ENCODE measurements around the gene GNPDA1.
"Not testable (repeated sequence)": the region's sequence is repeated elsewhere in the genome, so short reads cannot be mapped to it uniquely, and the experiment has no call there.

The GNPDA1 gene

GRCh38 chr5:142012792-142013388, at the start of gene GNPDA1:
Gene GNPDA1, minus strand, starts transcription at chr5:142013027. Its CDS starts 992 bp downstream, at chr5:142012035.
- peak; percentile 20 for DNase-seq

- no peak for DNase-seq
Observed at GRCh38 chr5:142059304-142059940, 46.6 kb upstream of the GNPDA1 start.

DNA sequence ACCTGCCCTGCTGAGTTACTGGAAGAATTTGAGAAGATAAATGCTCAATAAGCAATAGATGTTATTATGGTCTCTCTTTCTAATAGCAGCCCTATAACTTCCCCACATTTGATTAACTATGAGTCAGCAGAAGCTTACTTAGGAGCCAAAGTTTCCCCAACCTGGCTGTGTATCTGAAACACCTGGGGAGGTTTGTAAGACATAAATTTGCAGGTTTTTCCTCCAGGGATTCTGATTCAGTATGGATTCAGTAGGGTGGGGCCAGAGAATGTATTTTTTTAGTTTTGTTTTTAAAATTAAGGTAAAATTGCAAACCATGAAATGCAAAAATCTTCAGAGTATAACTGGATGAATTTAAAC, 44.9 kb upstream of the GNPDA1 start:
- no peak for DNase-seq

DNA sequence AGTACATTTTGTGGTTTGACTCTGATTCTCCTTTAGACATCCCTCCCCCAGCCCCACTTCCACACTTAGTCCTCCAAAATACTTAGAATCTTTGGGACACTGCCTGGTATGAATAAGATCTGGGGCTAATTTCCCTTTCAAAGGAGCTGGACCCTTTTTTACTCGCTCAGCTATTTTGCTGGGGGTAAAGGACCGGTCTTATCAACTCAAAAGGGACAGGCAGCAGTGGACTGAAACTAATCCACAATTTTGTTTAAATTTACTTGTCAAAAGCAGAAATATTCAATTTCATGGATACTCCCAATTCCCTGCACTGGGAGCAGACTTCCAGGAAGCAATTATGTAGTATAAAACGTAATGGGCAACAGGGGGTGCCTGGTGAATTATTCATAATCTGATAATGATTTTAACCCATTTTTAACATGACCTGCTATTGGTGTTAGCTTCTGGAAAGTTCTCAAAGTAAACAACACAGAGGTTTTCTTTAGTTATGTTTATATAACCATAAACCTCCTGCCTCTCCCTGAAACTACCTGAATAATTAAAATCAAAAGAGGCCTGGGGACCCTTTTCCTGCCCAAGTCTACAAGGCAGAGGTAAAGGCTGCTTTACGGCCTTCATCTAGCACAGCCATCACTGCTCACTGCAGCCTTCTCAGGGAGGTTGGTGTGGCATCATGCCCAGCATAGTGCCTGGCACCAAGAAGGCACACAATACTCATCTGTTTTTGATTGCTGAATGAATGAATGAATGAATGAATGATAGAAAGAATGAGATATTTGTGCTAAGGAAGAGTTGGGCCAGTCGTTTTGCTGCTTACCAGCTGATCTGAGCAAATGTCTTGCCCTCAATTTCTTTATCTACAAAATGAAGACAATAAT, 44.2 kb upstream of the GNPDA1 start:
- no peak for DNase-seq

DNA sequence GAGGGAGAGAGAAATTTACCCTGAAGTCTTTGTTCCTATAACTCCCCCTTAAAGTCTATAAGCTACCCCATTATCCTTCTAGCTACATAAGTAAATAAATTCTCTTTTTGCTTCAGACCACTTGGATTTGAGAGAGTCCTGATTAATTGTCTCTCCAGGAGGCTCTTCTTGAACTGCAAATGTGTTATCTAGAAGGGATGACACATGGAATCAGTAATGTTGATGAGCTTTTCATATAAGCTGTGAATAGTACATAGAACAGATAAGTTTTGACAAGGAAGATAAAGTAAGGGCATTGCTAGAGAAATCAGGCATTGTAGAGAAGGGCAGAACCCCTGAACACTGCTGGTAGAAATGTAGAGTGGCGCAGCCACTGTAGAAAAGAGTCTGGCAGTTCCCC, 42.5 kb upstream of the GNPDA1 start:
- DNase-seq = no peak

- no peak for DNase-seq
Observed at GRCh38 chr5:142053426-142054151, 40.8 kb upstream of the GNPDA1 start.

DNA sequence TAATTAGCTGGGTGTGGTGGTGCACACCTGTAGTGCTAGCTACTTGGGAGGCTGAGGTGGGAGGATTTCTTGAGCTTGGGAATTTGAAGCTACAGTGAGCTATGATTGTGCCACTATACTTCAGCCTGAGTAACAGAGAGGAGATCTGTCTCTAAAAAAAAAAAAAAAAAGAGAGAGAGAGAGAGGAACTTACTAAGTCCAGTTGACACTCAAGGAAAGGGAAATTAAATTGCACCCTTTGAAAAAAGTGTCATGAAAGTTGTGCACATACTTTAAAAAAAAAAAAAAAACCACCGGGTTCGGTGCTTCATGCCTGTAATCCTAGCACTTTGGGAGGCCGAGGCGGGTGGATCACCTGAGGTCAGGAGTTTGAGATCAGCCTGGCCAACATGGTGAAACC, 39.2 kb upstream of the GNPDA1 start:
- DNase-seq = not testable (repeated sequence)

GRCh38 chr5:142048272-142048671, 35.4 kb upstream of the GNPDA1 start:
- no peak for DNase-seq

- DNase-seq = no peak
Observed at GRCh38 chr5:142046191-142046590, 33.4 kb upstream of the GNPDA1 start.

GRCh38 chr5:142040881-142041280, 28.1 kb upstream of the GNPDA1 start:
- not testable (repeated sequence) for DNase-seq

DNA sequence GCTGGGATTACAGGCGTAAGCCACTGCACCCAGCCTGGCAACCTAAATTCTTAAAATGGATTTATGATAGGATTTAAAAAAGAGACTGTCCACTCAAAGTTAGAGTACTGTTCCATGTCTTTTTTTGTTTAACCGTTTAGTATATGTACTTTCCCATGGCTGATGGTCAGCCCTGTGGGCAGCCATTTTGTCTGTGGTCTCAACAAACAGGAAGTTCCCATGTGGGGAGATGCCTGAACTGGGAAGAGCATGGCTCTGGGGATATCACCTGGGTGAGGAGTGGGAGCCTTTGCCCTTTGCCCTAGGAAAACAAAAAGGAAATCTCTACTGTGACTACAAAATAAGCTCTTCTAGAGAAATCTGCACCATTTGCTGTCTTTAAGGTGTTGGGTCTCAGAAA, 27.5 kb upstream of the GNPDA1 start:
- no peak for DNase-seq

DNA sequence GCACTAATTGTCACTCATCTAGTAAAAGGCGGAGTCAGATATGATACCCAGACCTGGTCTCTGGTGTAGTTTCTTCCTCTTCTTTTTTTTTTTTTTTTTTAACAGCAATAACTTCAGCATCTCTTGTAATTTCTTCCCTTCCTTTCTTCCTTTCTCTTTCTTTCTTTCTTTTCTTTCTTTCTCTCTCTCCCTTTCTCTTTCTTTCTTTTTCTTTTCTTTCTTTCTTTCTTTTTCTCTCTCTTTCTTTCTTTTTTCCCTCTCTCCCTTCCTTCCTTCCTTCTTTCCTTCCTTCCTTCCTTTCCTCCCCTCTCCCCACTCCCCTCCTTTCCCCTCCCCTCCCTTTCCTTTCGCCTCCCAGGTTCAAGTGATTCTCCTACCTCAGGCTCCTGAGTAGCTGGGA, 25.9 kb upstream of the GNPDA1 start:
- no peak for DNase-seq

GRCh38 chr5:142037599-142037998, 24.8 kb upstream of the GNPDA1 start:
- DNase-seq = not testable (repeated sequence)

DNA sequence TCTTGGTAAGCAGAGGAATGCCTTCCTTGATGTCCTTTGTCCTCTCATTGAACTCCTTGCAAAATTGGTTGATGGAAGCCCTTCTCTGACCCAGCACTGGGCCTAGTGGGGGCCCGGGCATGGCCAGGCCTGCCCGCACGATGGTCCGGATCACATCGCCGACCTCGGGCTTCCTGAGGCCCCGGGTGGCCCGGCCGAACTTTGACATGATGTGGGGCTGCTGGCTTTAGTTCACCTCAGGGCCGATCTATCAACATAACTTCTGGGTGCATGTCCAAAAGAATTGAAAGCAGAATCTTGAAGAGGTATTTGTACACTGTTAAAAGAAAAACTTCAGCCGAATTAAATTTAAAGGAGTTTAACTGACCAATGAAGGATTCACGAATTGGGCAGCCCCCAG, 24.1 kb upstream of the GNPDA1 start:
- DNase-seq = no peak

- no peak for DNase-seq
Observed at GRCh38 chr5:142034994-142035393, 22.2 kb upstream of the GNPDA1 start.

GRCh38 chr5:142033632-142034567, 21.1 kb upstream of the GNPDA1 start:
- DNase-seq = not testable (repeated sequence)

DNA sequence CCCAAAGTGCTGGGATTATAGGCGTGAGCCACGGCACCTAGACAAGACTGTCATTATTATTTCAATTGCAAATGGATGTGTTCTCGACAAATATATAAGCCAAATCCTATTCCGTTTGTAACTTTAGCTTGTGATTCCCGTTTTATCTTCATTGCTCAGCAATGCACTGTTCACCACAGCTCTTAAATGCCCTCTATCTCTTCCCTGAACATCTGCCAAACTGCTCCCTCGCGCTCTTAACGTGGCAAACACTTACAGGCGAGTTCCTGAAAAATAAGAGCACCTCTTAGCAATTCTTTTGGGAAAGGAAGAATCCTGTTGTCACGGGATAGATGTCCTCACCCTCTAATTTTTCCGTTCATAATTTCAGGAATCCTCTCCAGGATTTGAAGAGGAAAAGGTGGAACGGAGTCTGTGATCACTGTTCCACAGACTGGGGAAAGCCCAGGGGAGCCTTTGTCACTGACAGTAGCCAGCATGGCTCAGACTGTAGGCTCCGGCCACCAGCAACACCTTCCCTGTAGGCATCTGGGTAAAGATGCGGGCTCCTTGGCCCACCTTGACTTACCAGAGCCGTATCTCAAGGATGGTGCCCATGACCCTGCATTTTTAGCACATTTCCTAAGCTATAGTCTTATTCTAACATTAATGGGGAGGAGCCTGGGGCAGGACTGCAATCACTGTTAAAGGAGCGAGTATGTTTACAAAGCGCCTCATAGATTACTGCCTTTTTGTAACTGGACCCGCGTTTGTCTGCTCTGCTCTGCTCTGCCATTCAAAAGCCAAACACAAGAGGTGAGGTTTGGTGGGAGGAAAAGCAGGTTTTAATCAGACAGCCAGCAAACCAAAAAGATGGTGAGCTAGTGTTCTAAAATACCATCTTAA, 20.2 kb upstream of the GNPDA1 start:
- no peak for DNase-seq

DNA sequence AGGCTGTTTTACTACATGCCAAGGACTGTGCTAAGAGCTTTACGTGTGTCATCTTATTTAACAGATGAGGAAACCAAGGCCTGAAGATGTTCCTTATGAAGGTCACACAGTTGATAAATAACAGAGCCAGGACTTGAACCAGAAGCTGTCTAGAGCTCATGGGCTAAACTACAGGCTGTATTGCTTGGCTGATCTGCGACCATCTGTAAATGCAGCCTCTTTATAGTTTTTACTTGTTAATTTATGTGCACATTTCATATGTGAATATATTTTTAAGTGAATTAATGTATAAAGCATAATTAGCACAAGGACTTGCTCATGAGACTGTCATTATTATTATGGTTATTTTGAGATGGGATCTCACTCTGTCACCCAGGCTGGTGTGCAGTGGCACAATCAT, 19.3 kb upstream of the GNPDA1 start:
- DNase-seq = no peak

- DNase-seq = no peak
Observed at GRCh38 chr5:142025637-142026036, 12.8 kb upstream of the GNPDA1 start.

- peak; percentile 72 for DNase-seq
Observed at GRCh38 chr5:142024771-142025304, 12.0 kb upstream of the GNPDA1 start.

GRCh38 chr5:142023836-142024235, 11.0 kb upstream of the GNPDA1 start:
- DNase-seq = no peak
